GM04504 (cell line): ENCODE results near the gene SELENOK.

Source experiments
- DNase-seq: peaks from one replicate; pipeline ENCODE4 v3.0.0-alpha.2; 2012; ENCODE audit warnings: low read depth

The SELENOK gene

DNA sequence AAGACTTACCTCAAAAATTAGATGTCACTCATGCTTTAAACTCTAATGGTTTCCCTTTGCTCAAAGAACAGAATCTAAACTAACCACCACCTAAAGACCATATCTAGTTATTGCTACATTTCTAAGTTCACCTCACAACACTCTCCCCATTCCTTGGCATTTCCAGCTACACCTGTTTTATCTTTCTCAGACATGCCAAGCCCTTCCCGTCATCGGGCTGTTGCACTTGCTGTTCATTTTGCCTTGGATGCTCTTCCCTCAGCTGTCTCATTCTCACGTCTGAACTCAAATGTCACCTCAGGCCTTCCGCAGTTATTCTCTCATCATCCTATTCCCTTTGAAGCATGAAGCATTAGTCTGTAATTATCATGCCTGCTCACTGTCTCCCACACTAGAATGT lies 8.7 kb downstream of the SELENOK start:
- DNase-seq, result no peak

- peak; percentile 57 for DNase-seq
These were observed 9.7 kb downstream of the SELENOK start, which contains the start of gene ACTR8 for GRCh38 chr3:53881691-53882593. ACTR8 (minus strand) TSS chr3:53882152; CDS start chr3:53882101, 51 bp downstream.

DNA sequence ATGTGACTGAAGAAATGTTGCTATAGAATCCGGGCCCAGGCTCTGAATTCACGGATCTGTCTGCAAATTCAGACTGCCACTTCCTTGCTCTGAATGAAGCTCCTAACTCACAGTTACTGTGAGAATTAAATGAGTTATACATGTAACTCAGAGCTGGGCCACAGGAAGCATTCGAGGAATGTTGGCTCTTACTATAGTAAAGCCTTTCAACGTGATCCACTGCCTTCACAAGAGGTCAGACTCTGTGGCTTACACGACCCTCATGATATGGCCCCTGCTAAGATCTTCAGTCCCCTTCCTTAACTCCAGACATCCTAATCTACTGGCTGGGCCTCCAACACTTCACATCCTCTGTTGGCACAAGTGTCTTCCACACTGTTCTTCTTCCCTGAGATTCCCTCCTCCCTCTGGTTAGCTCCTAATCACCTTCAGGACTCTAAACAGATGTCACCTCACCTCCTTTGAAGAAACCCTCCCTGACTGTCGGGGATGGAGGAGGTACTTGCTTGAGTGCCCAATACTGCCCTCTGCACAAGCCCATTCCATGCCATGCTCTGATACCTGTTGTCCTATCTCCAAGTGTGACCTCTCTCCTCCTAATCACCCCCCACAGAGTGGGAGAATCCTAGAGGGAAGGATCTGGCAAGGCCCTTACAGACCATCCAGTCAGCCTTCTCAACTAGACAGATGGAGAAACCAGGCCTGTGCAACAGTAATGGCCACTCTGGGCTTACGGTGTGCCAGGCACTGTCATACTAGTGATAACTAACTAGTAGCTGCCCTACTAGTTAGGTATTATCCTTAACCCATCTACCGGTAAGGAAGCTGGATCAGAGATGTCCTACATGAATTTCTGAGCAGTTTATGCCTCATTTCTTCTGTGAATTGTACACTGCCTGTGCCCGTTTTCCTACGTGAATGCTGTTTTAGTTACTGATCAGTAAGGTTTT lies 11.0 kb downstream of the SELENOK start:
- DNase-seq, result no peak

GRCh38 chr3:53865732-53866499 lies 25.7 kb downstream of the SELENOK start:
- no peak for DNase-seq

DNA sequence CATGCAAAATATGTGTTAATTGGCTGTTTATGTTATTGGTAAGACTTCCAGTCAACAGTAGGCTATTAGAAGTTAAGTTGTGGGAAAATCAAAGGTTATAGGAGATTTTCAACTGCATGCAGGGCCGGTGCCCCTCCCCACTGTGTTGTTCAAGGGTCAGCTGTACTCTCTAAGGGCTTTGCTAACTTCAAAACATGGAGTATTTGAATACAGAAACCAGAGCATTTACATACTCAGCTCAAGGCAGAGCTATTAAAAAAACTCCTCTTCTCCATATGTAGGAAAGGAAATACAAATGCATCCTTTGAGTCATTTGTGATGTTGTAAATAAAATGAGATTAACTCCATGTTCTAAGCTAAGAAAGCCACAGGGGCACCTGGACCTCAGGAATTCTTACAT lies 28.5 kb downstream of the SELENOK start:
- DNase-seq, result no peak

- DNase-seq, result no peak
These were observed 29.4 kb downstream of the SELENOK start for GRCh38 chr3:53862241-53862640.

DNA sequence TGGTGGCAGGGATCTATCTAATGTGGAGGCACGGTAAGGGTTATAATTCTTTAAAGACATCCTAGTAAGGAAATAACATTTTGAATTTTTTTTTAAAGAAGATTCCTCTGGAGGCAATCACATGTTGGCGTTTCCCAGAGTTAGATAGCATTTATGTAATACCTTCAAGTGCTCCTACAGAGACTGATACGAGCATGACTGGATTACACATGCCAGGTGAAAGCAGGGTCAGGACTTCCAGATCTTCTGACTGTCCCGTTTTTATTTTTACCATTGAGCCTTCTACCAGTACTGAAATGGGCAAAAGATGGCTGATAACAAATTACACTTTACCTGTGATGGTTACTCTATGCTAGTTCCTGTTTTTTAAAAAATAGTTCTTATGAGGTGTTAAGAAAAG lies 31.5 kb downstream of the SELENOK start:
- DNase-seq, result no peak

GRCh38 chr3:53859178-53859577 lies 32.5 kb downstream of the SELENOK start:
- DNase-seq, result no peak

GRCh38 chr3:53858096-53858741 lies 33.4 kb downstream of the SELENOK start:
- DNase-seq, result no peak

- DNase-seq, result no peak
These were observed 34.7 kb downstream of the SELENOK start for GRCh38 chr3:53856964-53857363.

DNA sequence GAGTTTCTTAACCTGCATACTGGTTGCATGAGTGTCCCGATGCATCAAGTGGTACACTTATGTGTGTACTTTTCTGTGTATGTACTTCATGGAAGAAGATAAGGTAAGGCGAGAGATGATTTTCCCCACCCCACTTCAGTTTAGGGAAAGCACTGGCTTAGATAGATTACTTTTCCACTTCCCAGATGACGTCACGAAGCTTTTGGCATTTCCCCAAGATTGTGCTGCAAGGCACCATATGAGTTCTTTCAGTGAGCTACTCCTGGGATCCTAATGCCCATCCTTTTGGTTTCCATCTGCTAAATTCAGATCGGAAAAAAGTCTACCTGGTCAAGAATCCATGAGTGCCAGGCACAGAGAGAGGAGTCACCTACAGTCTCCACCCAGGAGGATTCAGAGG lies 40.8 kb downstream of the SELENOK start:
- DNase-seq, result peak; percentile 16

GRCh38 chr3:53849916-53850315 lies 41.7 kb downstream of the SELENOK start:
- DNase-seq, result no peak

GRCh38 chr3:53846851-53847155 lies 44.9 kb downstream of the SELENOK start:
- DNase-seq, result no peak

- no peak for DNase-seq
These were observed 45.4 kb downstream of the SELENOK start, which contains the start of the genes CHDH and IL17RB for GRCh38 chr3:53846134-53846850. CHDH (minus strand) TSS chr3:53846419; CDS start chr3:53824008, 22,411 bp downstream. IL17RB (plus strand) TSS chr3:53846568; CDS start chr3:53846589, 21 bp downstream.

DNA sequence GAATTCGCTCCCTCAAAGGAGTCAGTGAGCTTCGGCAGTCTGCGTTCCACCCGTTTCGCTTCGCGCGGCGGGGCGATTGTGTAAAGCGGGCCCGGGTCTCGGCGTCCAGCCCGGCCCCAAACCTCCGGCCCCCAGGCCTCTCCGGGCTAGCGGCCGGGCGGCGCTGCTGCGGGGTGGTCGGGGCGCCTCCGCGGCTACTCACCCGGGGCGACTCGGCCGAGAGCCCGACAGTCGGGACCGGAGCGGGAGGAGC lies 45.9 kb downstream of the SELENOK start:
- DNase-seq, result no peak

DNA sequence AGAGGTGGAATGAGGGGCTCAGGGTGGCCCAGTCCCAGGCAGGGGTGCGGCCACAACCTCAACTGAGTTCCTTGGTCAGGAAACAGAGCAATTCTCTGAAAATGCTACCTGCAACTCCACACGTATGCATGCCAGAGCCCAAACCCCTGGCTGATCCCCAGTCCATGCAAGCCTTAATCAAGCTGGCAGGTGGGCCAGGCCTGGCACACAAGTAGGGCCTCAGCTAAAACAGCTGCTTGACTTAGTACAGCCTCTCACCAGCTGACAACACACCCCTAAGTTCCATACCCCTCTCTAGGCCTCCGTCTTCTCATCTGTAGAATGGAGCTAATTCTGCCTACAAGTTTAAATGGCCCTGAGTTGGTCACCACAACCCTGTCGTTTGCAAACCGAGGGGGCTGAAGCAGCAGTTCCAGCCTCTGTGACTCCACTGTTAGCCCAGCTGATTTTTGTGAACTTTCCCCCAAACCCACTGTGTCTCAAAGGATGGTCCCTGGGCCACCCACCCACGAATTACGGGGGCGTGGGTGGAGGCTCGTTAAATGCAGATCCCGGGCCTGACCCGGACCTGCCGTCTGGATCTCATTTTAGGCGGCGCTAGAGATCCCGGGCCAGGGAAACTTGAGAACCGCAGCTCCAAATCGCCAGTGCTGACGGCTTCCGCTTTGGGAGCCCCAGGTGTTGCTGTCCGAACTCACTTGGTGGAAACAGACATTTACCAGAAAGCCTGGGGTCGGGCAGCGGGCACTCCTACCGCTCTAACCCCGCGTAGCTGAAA lies 46.4 kb downstream of the SELENOK start:
- DNase-seq, result no peak

DNA sequence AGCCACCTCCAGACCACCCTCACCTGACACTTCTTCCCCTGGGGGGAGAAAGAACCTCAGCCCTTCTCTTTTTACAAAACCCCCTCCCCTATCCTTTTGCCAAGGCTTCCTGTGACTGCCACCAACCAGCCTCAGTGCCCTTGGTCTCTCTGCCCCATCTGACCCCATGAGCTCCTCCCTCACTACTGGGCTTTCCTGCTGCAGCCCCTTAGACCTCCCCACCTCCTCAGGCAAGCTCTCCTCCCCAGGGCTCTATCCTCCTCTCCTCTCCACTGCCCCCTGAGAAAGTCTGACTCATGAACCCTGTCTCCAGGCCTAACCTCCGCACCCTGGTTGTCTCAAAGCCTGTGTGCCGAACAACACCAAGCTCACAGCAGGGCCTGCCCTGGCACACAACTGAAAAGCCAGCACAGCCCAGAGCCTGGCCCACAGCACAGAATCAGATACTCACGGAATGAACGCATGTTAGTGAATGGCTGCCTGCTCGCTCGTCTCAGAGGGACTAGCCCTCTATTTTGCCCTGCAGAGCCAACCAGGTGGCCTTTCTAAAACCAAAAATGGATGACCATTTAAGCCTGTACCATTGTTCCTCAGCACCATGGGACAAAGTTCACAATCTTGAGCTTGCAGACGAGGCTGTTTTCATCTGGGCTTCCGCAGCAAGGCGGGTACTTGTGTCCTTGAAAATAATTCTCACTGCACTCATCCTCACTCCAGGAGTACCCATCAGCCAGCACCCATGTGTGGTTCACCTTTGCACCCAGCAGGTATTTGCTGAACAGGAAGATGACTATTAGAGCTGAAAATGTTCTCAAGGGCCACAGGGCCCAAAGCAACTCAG lies 47.2 kb downstream of the SELENOK start:
- no peak for DNase-seq

DNA sequence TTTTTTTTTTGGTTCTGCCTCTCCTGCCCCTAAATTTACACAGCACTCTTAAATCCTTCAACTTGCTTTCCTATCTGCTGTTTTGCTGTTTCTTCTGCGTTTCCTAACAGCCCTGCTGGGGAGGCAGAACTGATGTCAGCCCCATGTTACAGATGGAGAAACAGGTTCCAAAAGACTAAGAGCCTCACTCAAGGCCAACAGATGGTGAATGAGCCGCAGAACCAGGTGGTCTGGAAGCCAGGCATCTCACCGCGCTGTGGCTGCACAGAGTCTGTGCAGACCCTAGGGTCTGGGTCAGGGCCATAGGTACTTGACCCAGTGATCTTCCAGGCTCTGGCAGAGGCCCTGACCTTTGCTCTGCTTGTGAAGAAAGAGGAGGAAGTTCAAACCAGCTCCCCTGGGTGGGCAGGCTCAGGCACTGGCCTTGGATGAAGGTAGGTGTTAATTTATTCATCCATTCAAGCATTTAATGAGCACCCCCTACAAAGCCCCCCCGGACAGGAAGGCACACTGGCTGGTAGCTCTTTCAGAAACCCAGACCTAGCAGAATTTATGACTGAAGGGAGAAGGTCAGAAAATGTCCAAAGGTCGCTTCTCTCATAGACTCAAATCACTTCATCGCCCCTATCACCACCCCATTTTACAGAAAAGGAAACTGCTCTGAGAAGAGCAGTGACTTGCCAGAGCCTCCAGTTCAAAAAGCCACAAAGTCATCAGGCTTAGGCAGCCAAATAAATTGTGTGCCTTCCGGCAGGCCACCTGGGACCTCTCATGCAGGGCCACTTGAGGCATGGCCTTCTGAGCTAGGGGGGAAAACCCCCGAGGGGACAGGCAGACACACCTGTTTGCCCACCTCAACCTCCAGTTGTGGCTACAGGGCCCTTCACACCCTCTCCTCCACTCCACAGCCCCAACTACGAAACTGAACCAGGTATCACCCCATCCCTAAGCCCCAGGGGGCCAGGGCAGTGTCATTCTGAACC lies 48.2 kb downstream of the SELENOK start:
- no peak for DNase-seq
